NCI-H524 treated with DMSO at 0.1 percent for 48 hours (cell line): ENCODE results near the gene TTLL3.

ENCODE experiments used
- DNase-seq: peaks from one replicate; lab custom pipeline; 2025; lab: John Stamatoyannopoulos, UW

Gene TTLL3

GRCh38 chr3:9781978-9782603 lies 28.0 kb upstream of the TTLL3 start:
- DNase-seq: no peak

DNA sequence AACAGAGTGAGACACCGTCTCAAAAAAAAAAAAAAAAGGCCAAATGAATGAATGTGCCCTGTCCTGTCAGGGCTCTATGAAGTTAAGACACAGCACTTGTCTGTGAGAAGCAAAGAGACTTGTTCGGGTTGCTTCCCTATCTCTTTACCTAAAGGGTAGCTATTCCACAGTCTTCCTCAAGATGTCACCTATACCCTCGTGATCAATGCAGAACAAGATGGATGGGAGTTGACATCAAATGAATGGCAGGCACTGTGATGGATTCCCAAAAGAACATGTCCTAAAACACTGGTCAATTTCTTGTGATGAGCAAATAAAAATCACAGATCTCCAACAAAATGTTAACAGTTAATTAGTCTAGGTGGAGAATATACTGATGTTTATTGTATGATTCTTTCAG lies 27.3 kb upstream of the TTLL3 start:
- no peak for DNase-seq

GRCh38 chr3:9783954-9784353 lies 26.1 kb upstream of the TTLL3 start:
- DNase-seq: no peak

- no peak for DNase-seq
Observed at GRCh38 chr3:9784965-9785364, 25.1 kb upstream of the TTLL3 start.

- DNase-seq: no peak
Observed at GRCh38 chr3:9785602-9786001, 24.5 kb upstream of the TTLL3 start.

DNA sequence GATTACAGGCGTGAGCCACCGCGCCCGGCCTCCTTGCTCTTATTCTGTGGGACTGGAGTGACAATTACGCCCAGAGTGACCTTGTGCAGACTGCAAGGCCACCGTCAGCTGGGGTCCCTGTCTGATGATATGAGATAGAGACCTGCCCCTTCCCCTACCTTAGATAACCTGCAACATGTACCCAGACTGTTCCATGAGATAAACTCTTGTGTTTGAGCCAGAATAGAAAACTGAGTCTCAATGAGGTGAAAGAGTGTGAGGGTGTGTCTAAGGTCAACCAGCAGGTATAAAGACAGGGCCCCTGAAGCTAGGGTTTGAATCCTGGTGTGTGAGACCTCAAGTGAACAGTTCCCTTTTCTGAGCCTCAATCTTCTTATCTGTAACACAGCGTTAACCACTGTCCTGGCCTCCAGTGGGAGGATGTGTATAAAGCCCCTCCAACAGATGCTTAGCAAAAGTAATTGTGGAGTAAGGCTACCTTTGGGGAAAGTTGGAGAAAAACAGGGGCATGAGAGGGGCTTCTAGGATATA lies 23.8 kb upstream of the TTLL3 start:
- DNase-seq: no peak

- DNase-seq: no peak
Observed at GRCh38 chr3:9786825-9787669, 23.0 kb upstream of the TTLL3 start.

DNA sequence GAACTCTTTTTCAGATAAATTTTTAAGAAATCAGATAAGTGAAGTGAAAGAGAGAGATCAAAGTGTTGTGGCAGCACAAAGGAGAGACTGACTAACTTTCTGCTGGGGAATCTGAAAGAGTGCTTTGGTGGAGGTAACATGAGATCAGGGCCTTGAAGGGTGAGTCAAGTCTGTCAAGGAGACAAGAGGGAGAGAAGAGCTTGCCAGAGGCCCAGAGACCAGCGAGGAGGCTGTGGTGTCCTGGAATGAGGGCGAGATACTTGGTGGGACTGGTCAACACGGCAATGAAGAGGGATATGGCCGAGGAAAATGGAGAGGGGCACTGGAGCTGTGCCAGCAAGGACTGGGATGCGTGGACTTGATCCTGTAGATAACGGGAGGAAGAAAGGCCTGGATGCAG lies 22.3 kb upstream of the TTLL3 start:
- DNase-seq: no peak

GRCh38 chr3:9791127-9791526 lies 18.9 kb upstream of the TTLL3 start:
- no peak for DNase-seq

GRCh38 chr3:9791790-9792404 lies 18.2 kb upstream of the TTLL3 start:
- no peak for DNase-seq

DNA sequence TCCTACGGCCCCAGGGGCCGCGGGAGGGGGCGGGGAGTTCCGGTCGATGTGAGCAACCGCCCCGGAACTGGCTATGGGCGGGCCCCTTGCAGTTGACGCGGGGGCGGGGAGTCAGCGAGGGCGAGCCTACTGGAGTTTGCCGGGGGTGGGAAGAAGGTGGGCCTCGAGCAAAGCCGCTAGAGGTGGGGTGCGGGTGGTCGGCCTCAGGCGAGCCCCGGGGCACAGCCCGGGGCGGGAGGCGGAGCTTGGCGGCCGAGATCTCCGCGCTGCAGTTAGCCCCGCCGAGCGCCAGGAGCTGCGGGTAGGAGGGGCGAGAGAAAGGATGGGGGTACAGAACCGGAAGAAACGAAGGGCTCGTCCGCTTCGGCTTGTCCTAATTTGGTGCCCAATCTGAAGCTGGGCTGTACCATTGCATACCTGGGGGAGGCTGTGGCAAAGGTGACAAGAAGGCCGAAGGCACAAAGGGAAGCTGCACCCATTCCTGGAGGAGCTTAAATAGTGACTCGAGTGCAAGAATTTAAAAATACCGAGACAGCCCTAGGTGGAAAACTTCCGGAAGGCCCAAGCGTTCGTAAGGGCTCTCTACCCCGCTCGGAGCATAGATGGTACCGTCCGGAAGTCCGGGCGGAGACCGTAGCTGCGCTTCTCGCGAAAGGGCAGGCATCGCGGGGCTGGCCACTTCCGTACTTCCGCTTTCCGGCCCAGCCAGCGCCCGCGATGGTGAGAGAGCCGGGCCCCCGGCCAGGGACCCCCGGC lies 17.5 kb upstream of the TTLL3 start, which contains the start of the genes ARPC4 and TADA3:
Gene ARPC4, plus strand, starts transcription at position 678 of the 756 bp plus-strand sequence. Its CDS starts 40 bp downstream, at position 718.
Gene TADA3, minus strand, starts transcription at position 69 of the 756 bp plus-strand sequence. CDS start 1,007 bp downstream, outside the sequence.
- DNase-seq: peak; percentile 74

GRCh38 chr3:9793161-9793781 lies 16.8 kb upstream of the TTLL3 start:
- DNase-seq: no peak

DNA sequence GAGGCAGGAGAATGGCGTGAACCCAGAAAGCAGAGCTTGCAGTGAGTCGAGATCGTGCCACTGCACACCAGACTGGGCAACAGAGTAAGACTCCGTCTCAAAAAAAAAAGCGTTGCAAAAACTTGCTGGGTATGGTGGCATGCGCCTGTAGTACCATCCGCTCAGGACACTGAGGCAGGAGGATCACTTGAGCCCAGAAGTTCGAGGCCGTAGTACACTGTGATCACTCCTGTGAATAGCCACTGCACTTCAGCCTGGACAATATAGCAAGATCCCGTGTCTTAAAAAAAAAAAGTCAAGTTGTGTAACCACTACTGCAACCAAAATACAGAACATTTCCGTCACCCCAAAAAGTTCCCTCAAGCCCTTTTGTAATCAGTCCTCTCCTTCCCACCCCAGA lies 15.7 kb upstream of the TTLL3 start:
- no peak for DNase-seq

DNA sequence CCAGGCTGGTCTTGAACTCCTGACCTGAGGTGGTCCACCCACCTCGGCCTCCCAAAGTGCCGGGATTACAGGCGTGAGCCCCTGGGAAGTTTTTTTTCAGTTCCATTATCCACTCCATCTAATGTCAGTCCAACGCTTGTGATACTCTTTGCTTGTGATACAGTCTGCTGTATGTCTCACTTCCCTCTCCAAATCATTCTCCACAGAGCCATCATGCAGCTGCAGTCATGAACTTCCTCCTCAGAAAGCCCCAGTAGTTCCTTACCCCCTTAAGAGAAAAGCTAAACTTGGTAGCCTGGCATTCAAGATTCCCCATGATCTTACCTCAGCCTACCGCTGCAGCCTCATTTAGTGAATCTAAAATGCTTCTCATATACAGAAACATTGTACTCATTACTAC lies 14.9 kb upstream of the TTLL3 start:
- DNase-seq: no peak

GRCh38 chr3:9797196-9797945 lies 12.7 kb upstream of the TTLL3 start:
- DNase-seq: no peak

GRCh38 chr3:9800529-9800928 lies 9.5 kb upstream of the TTLL3 start:
- DNase-seq: no peak

DNA sequence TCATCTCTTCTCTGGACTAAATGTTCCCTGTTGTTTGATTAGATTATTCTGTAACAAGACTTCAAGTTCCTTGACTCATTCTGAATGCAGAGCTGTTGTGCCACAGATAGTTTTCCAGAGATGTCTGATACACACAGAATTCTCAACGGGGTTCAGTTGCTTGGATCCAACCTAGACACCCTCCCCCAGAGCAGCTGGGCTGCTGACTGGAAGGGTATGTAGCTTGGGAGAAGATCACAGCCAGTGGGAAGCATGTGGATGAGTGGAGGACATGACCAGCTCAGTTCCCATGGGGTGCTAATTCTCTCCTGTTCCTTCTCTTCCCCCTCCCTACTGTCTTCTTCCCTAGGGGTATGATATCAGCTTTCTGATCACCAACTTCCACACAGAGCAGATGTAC lies 6.6 kb upstream of the TTLL3 start:
- DNase-seq: no peak

DNA sequence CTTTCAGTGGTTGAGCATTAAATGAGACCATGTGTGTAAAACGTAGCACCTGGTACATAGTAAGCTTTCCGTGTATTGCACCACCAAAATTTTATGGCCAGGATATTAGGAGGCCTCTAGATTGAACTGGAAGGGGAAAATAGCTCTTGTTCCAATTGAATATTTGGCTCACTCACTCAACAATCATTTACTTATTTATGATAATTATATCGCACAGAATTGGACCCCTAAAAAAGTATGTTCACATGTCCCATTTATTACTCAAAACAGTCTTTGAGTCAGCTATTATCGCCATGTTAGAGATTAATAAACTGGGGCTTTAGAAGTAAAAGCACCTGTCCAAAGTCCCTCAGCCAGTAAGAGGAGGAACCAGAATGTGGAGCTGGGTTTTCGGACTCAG lies 5.1 kb upstream of the TTLL3 start:
- no peak for DNase-seq

GRCh38 chr3:9806137-9806536 lies 3.9 kb upstream of the TTLL3 start:
- no peak for DNase-seq

GRCh38 chr3:9806688-9807589 lies 3.1 kb upstream of the TTLL3 start:
- no peak for DNase-seq
